K562 (cell line): ENCODE measurements around the gene SGMS1. TPM values are rescaled to one million over a fixed set of nuclear protein-coding genes. Genes with fewer than 3 reads are reported as not detected.

ENCODE experiments used
- BCOR ChIP-seq: fragments of 450-650 bp; IDR thresholded peaks from 2 replicates; pipeline ENCODE4 v1.6.1; 2016
- CHCHD3 ChIP-seq: fragments of 250-450 bp; sonication (Bioruptor Pico); IDR thresholded peaks from 2 replicates; pipeline ENCODE4 v2.1.2; 2022; ENCODE audit warnings: mild to moderate bottlenecking
- CHD1 ChIP-seq: fragments of 200-600 bp; sonication (generic); IDR thresholded peaks from one replicate; pipeline ENCODE4 v1.6.1; 2012; ENCODE audit warnings: mild to moderate bottlenecking, moderate library complexity, low read length, inconsistent platforms
- ELF2 ChIP-seq: fragments of 250-450 bp; sonication (Bioruptor Pico); IDR thresholded peaks from 2 replicates; pipeline ENCODE4 v1.5.0; 2021; ENCODE audit warnings: mild to moderate bottlenecking
- EP300 ChIP-seq: IDR thresholded peaks from 2 replicates; pipeline ENCODE4 v1.6.1; 2012; ENCODE audit warnings: low read length, improper control_type of control experiment
- ESRRB ChIP-seq: fragments of 250-450 bp; sonication (Bioruptor Pico); IDR thresholded peaks from 2 replicates; pipeline ENCODE4 v1.5.0; 2020; ENCODE audit warnings: mild to moderate bottlenecking, moderate library complexity, borderline replicate concordance
- GABPB2 ChIP-seq: fragments of 250-450 bp; sonication (Bioruptor Pico); conservative IDR thresholded peaks from 2 replicates; pipeline ENCODE4 v1.5.1; 2021; ENCODE audit warnings: mild to moderate bottlenecking
- GATAD2A ChIP-seq: fragments of 450-650 bp; IDR thresholded peaks from 2 replicates; pipeline ENCODE4 v1.6.1; 2017
- MBD2 ChIP-seq: sonication (generic); IDR thresholded peaks from 2 replicates; pipeline ENCODE4 v1.6.1; 2016; ENCODE audit warnings: low read depth, borderline replicate concordance
- NCOA1 ChIP-seq: fragments of 450-650 bp; IDR thresholded peaks from 2 replicates; pipeline ENCODE4 v1.6.1; 2016; ENCODE audit warnings: low read depth
- NFIC ChIP-seq: fragments of 450-650 bp; IDR thresholded peaks from 2 replicates; pipeline ENCODE4 v1.6.1; 2017; ENCODE audit warnings: mild to moderate bottlenecking, inconsistent platforms
- RAD21 ChIP-seq, 2 experiments: fragments of 250-450 bp in 1 of 2; fragments of 450-650 bp in 1 of 2; sonication (Bioruptor Pico) in 1 of 2; formaldehyde crosslinking in 1 of 2; IDR thresholded peaks in 1 of 2; conservative IDR thresholded peaks in 1 of 2; 2 replicates each; pipeline versions ENCODE4 v1.4.0 to v1.8.0; 2020 to 2022; ENCODE audit warnings: mild to moderate bottlenecking in 2 of 2, moderate library complexity in 1 of 2
- TEAD4 ChIP-seq, 2 experiments: sonication (generic) in 1 of 2; formaldehyde crosslinking in 1 of 2; IDR thresholded peaks; 2 replicates each; pipeline versions ENCODE4 v1.6.1 to v1.8.0; 2012 to 2022; ENCODE audit warnings: borderline replicate concordance in 1 of 2, inconsistent platforms in 1 of 2, low read length in 1 of 2, mild to moderate bottlenecking in 1 of 2, missing genetic modification reagents in 1 of 2
- YBX1 ChIP-seq: fragments of 450-650 bp; IDR thresholded peaks from 2 replicates; pipeline ENCODE4 v1.7.1; 2016; ENCODE audit warnings: mild to moderate bottlenecking
- ZEB2 ChIP-seq: fragments of 450-650 bp; IDR thresholded peaks from 2 replicates; pipeline ENCODE4 v1.6.1; 2016
- ZNF232 ChIP-seq: sonication (generic); formaldehyde crosslinking; IDR thresholded peaks from 2 replicates; pipeline ENCODE4 v1.8.0; 2022; ENCODE audit warnings: mild to moderate bottlenecking, missing genetic modification reagents
- ZNF311 ChIP-seq: fragments of 250-450 bp; sonication (Bioruptor Pico); IDR thresholded peaks from 2 replicates; pipeline ENCODE4 v1.4.0; 2020; ENCODE audit warnings: mild to moderate bottlenecking, moderate library complexity
- ZNF507 ChIP-seq: conservative IDR thresholded peaks from 2 replicates; pipeline ENCODE4 v1.6.1; 2017; ENCODE audit warnings: missing genetic modification characterization, missing compliant biosample characterization
- ZNF583 ChIP-seq: fragments of 250-450 bp; sonication (Bioruptor Pico); IDR thresholded peaks from 2 replicates; pipeline ENCODE4 v1.4.0; 2020
- polyA plus RNA-seq, 8 experiments: library from polyadenylated mRNA; depleted of rRNA in 4 of 8; stranded (reverse) in 5 of 8; unstranded in 3 of 8; fragments of >200 nt; fragmentation: Nextera tagmentation in 2 of 8; fragmentation: Illumina TruSeq in 1 of 8; extraction: Ambion mirVana in 2 of 8; extraction: Trizol in 1 of 8; gene quantifications; 2 replicates each; pipeline versions ENCODE4 v1.2.1 to v1.2.3, GENCODE V29; 2011 to 2014; ENCODE audit warnings: inconsistent platforms in 1 of 8, missing spikeins in 1 of 8
- total RNA-seq, 7 experiments: library from RNA; depleted of rRNA in 6 of 7; stranded (reverse); fragments of >200 nt in 6 of 7; fragmentation: Illumina TruSeq in 2 of 7; extraction: Trizol in 2 of 7; gene quantifications; 2 replicates each; pipeline versions ENCODE4 v1.2.1 to v1.2.3, GENCODE V29; 2011 to 2021; ENCODE audit warnings: low replicate concordance in 1 of 7
- TF ChIP-seq, protein P1 (sequence below): fragments of 450-650 bp; IDR thresholded peaks from 2 replicates; pipeline ENCODE4 v1.6.1; 2018; ENCODE audit warnings: mild to moderate bottlenecking, low read depth; ENCODE audit not compliant: partially characterized antibody
- TF ChIP-seq, protein P2 (sequence below): fragments of 450-650 bp; IDR thresholded peaks from 2 replicates; pipeline ENCODE4 v1.7.1; 2018; ENCODE audit warnings: mild to moderate bottlenecking, low read depth; ENCODE audit not compliant: partially characterized antibody
- TF ChIP-seq, protein P3 (sequence below): sonication (generic); formaldehyde crosslinking; IDR thresholded peaks from 2 replicates; pipeline ENCODE4 v1.8.0; 2023; ENCODE audit warnings: mild to moderate bottlenecking, missing genetic modification reagents
- TF ChIP-seq, protein P4 (sequence below), 2 experiments: fragments of 450-650 bp; conservative IDR thresholded peaks; 2 replicates each; pipeline ENCODE4 v1.6.1; 2017; ENCODE audit warnings: mild to moderate bottlenecking in 2 of 2, moderate library complexity in 2 of 2

Gene SGMS1
- total and polyA plus RNA-seq, 9 of the 15 experiments (the other 6 are each of a cell fraction or from before 2014, with no cell fraction given) = 22.6 to 232 (median 82.2) TPM

DNA sequence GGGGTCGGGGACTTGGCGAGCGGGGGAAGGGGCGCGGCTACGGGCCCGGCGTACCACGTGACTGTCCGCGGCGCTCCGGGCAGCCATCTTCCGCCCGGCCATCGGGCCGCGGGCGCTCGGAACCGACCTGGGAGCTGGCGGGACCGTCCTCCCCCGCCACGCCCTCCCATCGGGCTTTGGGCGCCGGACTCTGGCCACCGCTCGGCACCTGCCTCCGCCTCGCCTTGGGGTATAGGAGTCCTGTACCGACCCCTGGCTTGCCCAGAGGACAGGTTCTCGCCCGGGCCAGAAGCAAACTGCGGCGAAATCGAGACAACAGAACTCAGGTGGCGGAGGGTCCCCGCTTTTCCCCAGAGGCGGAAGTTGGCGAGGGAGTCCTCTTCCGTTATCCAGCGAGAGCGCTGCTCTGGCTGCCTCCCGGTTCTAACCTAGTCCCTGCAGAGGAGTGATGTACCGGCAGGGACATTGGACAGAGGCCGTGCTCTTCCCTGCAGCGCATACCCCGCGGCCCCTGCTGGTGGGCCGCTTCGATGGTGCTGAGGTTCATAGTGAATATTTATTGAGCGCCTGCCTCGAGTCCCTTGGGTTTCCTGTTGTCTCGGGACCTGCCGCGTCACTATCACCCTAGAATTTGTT is 1.2 kb upstream of the SGMS1 start (continued):
- TF ChIP-seq ZNF507 (tag) = no peak
- TF ChIP-seq TEAD4 (IDR thresholded peaks at IDR 0.05; ENCODE audit: low read length) = no peak
- TF ChIP-seq TEAD4 (CRISPR knock-in tag; IDR thresholded peaks at IDR 0.05; ENCODE audit: borderline replicate concordance) = no peak
- no peak for TF ChIP-seq YBX1
- TF ChIP-seq ELF2 (CRISPR knock-in tag) = peak; percentile 74
- peak; percentile 59; the same call in 1 of the 2 replicates for TF ChIP-seq ZNF232
- TF ChIP-seq NFIC = 0 out of 2 replicates have a peak, but pooled peaks have one; percentile 2
- TF ChIP-seq BCOR = no peak
- no peak for TF ChIP-seq ESRRB (CRISPR knock-in tag)
- TF ChIP-seq, protein P1, sequence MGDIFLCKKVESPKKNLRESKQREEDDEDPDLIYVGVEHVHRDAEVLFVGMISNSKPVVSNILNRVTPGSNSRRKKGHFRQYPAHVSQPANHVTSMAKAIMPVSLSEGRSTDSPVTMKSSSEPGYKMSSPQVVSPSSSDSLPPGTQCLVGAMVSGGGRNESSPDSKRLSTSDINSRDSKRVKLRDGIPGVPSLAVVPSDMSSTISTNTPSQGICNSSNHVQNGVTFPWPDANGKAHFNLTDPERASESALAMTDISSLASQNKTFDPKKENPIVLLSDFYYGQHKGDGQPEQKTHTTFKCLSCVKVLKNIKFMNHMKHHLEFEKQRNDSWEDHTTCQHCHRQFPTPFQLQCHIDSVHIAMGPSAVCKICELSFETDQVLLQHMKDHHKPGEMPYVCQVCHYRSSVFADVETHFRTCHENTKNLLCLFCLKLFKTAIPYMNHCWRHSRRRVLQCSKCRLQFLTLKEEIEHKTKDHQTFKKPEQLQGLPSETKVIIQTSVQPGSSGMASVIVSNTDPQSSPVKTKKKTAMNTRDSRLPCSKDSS = no peak
- peak; percentile 74 for TF ChIP-seq CHD1
- TF ChIP-seq ZNF583 (CRISPR knock-in tag) = peak; percentile 83; the same call in 1 of the 2 replicates
- TF ChIP-seq GABPB2 (CRISPR knock-in tag) = no peak
- TF ChIP-seq, protein P2, sequence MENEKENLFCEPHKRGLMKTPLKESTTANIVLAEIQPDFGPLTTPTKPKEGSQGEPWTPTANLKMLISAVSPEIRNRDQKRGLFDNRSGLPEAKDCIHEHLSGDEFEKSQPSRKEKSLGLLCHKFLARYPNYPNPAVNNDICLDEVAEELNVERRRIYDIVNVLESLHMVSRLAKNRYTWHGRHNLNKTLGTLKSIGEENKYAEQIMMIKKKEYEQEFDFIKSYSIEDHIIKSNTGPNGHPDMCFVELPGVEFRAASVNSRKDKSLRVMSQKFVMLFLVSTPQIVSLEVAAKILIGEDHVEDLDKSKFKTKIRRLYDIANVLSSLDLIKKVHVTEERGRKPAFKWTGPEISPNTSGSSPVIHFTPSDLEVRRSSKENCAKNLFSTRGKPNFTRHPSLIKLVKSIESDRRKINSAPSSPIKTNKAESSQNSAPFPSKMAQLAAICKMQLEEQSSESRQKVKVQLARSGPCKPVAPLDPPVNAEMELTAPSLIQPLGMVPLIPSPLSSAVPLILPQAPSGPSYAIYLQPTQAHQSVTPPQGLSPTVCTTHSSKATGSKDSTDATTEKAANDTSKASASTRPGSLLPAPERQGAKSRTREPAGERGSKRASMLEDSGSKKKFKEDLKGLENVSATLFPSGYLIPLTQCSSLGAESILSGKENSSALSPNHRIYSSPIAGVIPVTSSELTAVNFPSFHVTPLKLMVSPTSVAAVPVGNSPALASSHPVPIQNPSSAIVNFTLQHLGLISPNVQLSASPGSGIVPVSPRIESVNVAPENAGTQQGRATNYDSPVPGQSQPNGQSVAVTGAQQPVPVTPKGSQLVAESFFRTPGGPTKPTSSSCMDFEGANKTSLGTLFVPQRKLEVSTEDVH = peak; percentile 19
- TF ChIP-seq, protein P3, sequence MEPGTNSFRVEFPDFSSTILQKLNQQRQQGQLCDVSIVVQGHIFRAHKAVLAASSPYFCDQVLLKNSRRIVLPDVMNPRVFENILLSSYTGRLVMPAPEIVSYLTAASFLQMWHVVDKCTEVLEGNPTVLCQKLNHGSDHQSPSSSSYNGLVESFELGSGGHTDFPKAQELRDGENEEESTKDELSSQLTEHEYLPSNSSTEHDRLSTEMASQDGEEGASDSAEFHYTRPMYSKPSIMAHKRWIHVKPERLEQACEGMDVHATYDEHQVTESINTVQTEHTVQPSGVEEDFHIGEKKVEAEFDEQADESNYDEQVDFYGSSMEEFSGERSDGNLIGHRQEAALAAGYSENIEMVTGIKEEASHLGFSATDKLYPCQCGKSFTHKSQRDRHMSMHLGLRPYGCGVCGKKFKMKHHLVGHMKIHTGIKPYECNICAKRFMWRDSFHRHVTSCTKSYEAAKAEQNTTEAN (CRISPR knock-in tag) = 0 out of 2 replicates have a peak, but pooled peaks have one; percentile 33
- 0 out of 2 replicates have a peak, but pooled peaks have one; percentile 14 for TF ChIP-seq ZNF311
- no peak for TF ChIP-seq ZEB2
- TF ChIP-seq, protein P4, sequence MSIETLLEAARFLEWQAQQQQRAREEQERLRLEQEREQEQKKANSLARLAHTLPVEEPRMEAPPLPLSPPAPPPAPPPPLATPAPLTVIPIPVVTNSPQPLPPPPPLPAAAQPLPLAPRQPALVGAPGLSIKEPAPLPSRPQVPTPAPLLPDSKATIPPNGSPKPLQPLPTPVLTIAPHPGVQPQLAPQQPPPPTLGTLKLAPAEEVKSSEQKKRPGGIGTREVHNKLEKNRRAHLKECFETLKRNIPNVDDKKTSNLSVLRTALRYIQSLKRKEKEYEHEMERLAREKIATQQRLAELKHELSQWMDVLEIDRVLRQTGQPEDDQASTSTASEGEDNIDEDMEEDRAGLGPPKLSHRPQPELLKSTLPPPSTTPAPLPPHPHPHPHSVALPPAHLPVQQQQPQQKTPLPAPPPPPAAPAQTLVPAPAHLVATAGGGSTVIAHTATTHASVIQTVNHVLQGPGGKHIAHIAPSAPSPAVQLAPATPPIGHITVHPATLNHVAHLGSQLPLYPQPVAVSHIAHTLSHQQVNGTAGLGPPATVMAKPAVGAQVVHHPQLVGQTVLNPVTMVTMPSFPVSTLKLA (conservative IDR thresholded peaks at IDR 0.05) = peak; percentile 72 to 90
- TF ChIP-seq GATAD2A = no peak
- no peak for TF ChIP-seq CHCHD3 (CRISPR knock-in tag)
- TF ChIP-seq RAD21 (CRISPR knock-in tag; conservative IDR thresholded peaks at IDR 0.05 in 1 of 2, IDR thresholded peaks at IDR 0.05 in 1 of 2) = peak; percentile 71
- TF ChIP-seq NCOA1 = 0 out of 2 replicates have a peak, but pooled peaks have one; percentile 14
- no peak; the same call in 1 of the 2 replicates for TF ChIP-seq MBD2
- peak; percentile 5; the same call in 1 of the 2 replicates for TF ChIP-seq EP300
